ENCODE data around the gene PRKCB.

Gene PRKCB

GRCh38 chr16:23966597-23967394, 131.0 kb downstream of the PRKCB start:
- Histone ChIP-seq H3K4me1 (ENCODE audit: control insufficient read depth, insufficient read depth, low read length) (peaks cover 10% of the 10 kb centered on the region; the same call in 1 of the 2 replicates), H3K9ac (ENCODE audit: low read depth, low read length) (no peak overlapping the region), H3K27me3 (ENCODE audit: control insufficient read depth, insufficient read depth, low read length) (no peaks in the 10 kb centered on the region), H3K36me3 (ENCODE audit: control insufficient read depth, insufficient read depth, low read length) (no peaks in the 10 kb centered on the region), H3K9me3 (ENCODE audit: control insufficient read depth, insufficient read depth, low read length) (no peaks in the 10 kb centered on the region), H3K4me3 (ENCODE audit: low read depth, low read length) (no peak overlapping the region), H3K27ac (ENCODE audit: low read depth, low read length) (no peak overlapping the region)

GRCh38 chr16:23967775-23968174, 132.0 kb downstream of the PRKCB start:
- Histone ChIP-seq H3K4me3 (ENCODE audit: low read depth, low read length) (no peak overlapping the region), H3K9me3 (ENCODE audit: control insufficient read depth, insufficient read depth, low read length) (no peaks in the 10 kb centered on the region), H3K9ac (ENCODE audit: low read depth, low read length) (no peak overlapping the region), H3K27ac (ENCODE audit: low read depth, low read length) (no peak overlapping the region), H3K36me3 (ENCODE audit: control insufficient read depth, insufficient read depth, low read length) (no peaks in the 10 kb centered on the region), H3K4me1 (ENCODE audit: control insufficient read depth, insufficient read depth, low read length) (peaks cover 10% of the 10 kb centered on the region; the same call in 1 of the 2 replicates), H3K27me3 (ENCODE audit: control insufficient read depth, insufficient read depth, low read length) (no peaks in the 10 kb centered on the region)

DNA sequence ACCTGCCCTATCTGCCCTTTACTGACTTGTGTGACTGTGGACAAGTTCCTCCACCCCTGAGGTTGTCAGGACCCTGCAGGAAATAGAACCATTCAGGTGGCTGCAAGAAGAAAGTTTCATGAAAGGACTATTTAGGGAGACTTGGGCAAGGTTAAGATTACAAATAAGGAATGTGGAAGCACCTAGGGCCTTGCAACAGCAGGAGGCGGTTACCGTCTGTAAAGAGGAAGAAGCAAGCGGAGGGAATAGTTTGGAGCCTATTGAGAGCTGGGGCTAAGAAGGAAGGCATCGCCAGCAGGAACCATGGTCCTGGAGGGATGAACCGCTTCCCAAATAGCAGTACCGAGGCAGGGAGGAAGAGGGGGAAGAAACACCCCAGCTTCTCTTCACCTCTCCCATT, 132.4 kb downstream of the PRKCB start:
- no peak overlapping the region for H3K4me3 ChIP-seq (ENCODE audit: low read depth, low read length)
- H3K27me3 ChIP-seq (ENCODE audit: control insufficient read depth, insufficient read depth, low read length): no peaks in the 10 kb centered on the region
- no peaks in the 10 kb centered on the region for H3K36me3 ChIP-seq (ENCODE audit: control insufficient read depth, insufficient read depth, low read length)
- peaks cover 10% of the 10 kb centered on the region; the same call in 1 of the 2 replicates for H3K4me1 ChIP-seq (ENCODE audit: control insufficient read depth, insufficient read depth, low read length)
- H3K27ac ChIP-seq (ENCODE audit: low read depth, low read length): no peak overlapping the region
- H3K9ac ChIP-seq (ENCODE audit: low read depth, low read length): no peak overlapping the region
- H3K9me3 ChIP-seq (ENCODE audit: control insufficient read depth, insufficient read depth, low read length): no peaks in the 10 kb centered on the region

DNA sequence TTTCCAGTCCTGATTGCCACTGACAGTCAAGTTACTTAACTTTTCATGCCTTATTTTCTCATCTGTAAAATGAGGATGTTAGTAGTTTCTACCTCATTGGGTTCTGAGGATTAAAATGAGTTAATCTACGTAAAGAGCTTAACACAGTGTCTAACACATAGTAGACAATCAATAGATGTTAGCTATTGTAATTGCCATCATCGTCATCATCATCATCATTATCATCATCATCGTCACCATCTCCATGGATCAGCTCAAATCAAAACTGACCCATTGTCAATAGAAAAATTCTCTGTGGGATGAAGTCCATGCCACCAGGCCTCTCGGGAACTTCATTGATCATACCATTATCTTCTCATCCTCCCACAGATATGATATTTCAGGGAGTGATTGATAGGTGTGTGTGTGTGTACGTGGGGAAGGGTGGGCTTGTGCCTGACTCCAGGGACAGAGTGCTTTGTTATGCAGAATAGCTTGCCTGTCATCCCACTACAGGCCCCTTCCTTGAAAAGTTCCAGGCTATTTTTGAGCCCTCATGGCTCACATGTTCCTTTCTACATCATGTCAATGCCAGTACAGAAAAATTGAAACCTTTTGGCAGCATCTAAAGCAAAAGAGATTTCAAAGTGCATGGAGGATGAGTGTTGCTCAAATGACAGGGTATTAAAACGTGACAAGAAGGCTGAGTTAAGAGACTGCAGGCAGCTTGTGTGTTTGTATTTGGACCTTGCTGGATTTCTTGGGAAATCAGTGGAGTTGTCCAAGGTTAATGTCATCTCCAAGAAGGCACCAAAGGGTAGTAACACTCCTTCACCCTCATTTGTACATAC, 133.9 kb downstream of the PRKCB start:
- Histone ChIP-seq H3K36me3 (ENCODE audit: control insufficient read depth, insufficient read depth, low read length) (no peaks in the 10 kb centered on the region), H3K27ac (ENCODE audit: low read depth, low read length) (no peak overlapping the region), H3K4me1 (ENCODE audit: control insufficient read depth, insufficient read depth, low read length) (peaks cover 10% of the 10 kb centered on the region; the same call in 1 of the 2 replicates), H3K27me3 (ENCODE audit: control insufficient read depth, insufficient read depth, low read length) (no peaks in the 10 kb centered on the region), H3K9me3 (ENCODE audit: control insufficient read depth, insufficient read depth, low read length) (no peaks in the 10 kb centered on the region), H3K9ac (ENCODE audit: low read depth, low read length) (no peak overlapping the region), H3K4me3 (ENCODE audit: low read depth, low read length) (no peak overlapping the region)

- Histone ChIP-seq H3K27me3 (ENCODE audit: control insufficient read depth, insufficient read depth, low read length) (no peaks in the 10 kb centered on the region), H3K4me1 (ENCODE audit: control insufficient read depth, insufficient read depth, low read length) (0 out of 2 replicates have a peak, but pooled peaks cover 2% of the 10 kb centered on the region), H3K9me3 (ENCODE audit: control insufficient read depth, insufficient read depth, low read length) (no peaks in the 10 kb centered on the region), H3K9ac (ENCODE audit: low read depth, low read length) (no peak overlapping the region), H3K27ac (ENCODE audit: low read depth, low read length) (no peak overlapping the region), H3K36me3 (ENCODE audit: control insufficient read depth, insufficient read depth, low read length) (no peaks in the 10 kb centered on the region), H3K4me3 (ENCODE audit: low read depth, low read length) (no peak overlapping the region)
Measured at GRCh38 chr16:23974223-23974622, 138.4 kb downstream of the PRKCB start.

- H3K9ac ChIP-seq (ENCODE audit: low read depth, low read length): no peak overlapping the region
- H3K4me1 ChIP-seq (ENCODE audit: control insufficient read depth, insufficient read depth, low read length): 0 out of 2 replicates have a peak, but pooled peaks cover 2% of the 10 kb centered on the region
- H3K27ac ChIP-seq (ENCODE audit: low read depth, low read length): no peak overlapping the region
- H3K36me3 ChIP-seq (ENCODE audit: control insufficient read depth, insufficient read depth, low read length): no peaks in the 10 kb centered on the region
- H3K27me3 ChIP-seq (ENCODE audit: control insufficient read depth, insufficient read depth, low read length): no peaks in the 10 kb centered on the region
- H3K9me3 ChIP-seq (ENCODE audit: control insufficient read depth, insufficient read depth, low read length): no peaks in the 10 kb centered on the region
- no peak overlapping the region for H3K4me3 ChIP-seq (ENCODE audit: low read depth, low read length)
Measured at GRCh38 chr16:23975293-23975692, 139.5 kb downstream of the PRKCB start.

DNA sequence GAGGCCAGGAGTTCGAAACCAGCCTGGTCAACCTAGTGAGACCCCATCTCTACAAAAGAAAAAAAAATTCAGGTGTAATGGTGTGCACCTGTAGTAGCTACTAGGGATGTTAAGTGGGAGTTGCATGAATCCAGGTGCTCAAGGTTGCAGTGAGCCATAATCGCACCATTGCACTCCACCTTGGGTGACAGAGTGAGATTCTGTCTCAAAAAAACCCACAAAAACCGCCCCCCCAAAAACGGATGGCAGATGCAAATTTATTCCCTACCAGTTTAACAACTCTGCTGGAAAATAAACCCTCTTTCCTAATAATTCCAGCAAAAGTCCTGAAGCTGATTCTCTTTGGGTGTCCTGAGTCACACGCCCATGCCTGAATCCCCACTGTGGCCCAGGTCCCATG, 140.3 kb downstream of the PRKCB start:
- no peak overlapping the region for H3K27ac ChIP-seq (ENCODE audit: low read depth, low read length)

GRCh38 chr16:23976524-23976923, 140.7 kb downstream of the PRKCB start:
- Histone ChIP-seq H3K9ac (ENCODE audit: low read depth, low read length) (no peak overlapping the region), H3K9me3 (ENCODE audit: control insufficient read depth, insufficient read depth, low read length) (no peaks in the 10 kb centered on the region), H3K4me3 (ENCODE audit: low read depth, low read length) (no peak overlapping the region), H3K36me3 (ENCODE audit: control insufficient read depth, insufficient read depth, low read length) (no peaks in the 10 kb centered on the region), H3K27ac (ENCODE audit: low read depth, low read length) (no peak overlapping the region), H3K4me1 (ENCODE audit: control insufficient read depth, insufficient read depth, low read length) (0 out of 2 replicates have a peak, but pooled peaks cover 2% of the 10 kb centered on the region), H3K27me3 (ENCODE audit: control insufficient read depth, insufficient read depth, low read length) (no peaks in the 10 kb centered on the region)

More for the DNA sequence above, 140.3 kb downstream of the PRKCB start:
- H3K9ac ChIP-seq (ENCODE audit: low read depth, low read length): no peak overlapping the region
- H3K36me3 ChIP-seq (ENCODE audit: control insufficient read depth, insufficient read depth, low read length): no peaks in the 10 kb centered on the region
- 0 out of 2 replicates have a peak, but pooled peaks cover 2% of the 10 kb centered on the region for H3K4me1 ChIP-seq (ENCODE audit: control insufficient read depth, insufficient read depth, low read length)
- no peak overlapping the region for H3K4me3 ChIP-seq (ENCODE audit: low read depth, low read length)
- H3K27me3 ChIP-seq (ENCODE audit: control insufficient read depth, insufficient read depth, low read length): no peaks in the 10 kb centered on the region
- no peaks in the 10 kb centered on the region for H3K9me3 ChIP-seq (ENCODE audit: control insufficient read depth, insufficient read depth, low read length)

- Histone ChIP-seq H3K9ac (ENCODE audit: low read depth, low read length) (no peak overlapping the region), H3K9me3 (ENCODE audit: control insufficient read depth, insufficient read depth, low read length) (no peaks in the 10 kb centered on the region), H3K36me3 (ENCODE audit: control insufficient read depth, insufficient read depth, low read length) (no peaks in the 10 kb centered on the region), H3K27ac (ENCODE audit: low read depth, low read length) (no peak overlapping the region), H3K4me1 (ENCODE audit: control insufficient read depth, insufficient read depth, low read length) (0 out of 2 replicates have a peak, but pooled peaks cover 2% of the 10 kb centered on the region), H3K27me3 (ENCODE audit: control insufficient read depth, insufficient read depth, low read length) (no peaks in the 10 kb centered on the region), H3K4me3 (ENCODE audit: low read depth, low read length) (no peak overlapping the region)
Measured at GRCh38 chr16:23979441-23979840, 143.7 kb downstream of the PRKCB start.

- Histone ChIP-seq H3K27ac (ENCODE audit: low read depth, low read length) (no peak overlapping the region), H3K4me1 (ENCODE audit: control insufficient read depth, insufficient read depth, low read length) (0 out of 2 replicates have a peak, but pooled peaks cover 2% of the 10 kb centered on the region), H3K4me3 (ENCODE audit: low read depth, low read length) (no peak overlapping the region), H3K9ac (ENCODE audit: low read depth, low read length) (no peak overlapping the region), H3K9me3 (ENCODE audit: control insufficient read depth, insufficient read depth, low read length) (no peaks in the 10 kb centered on the region), H3K36me3 (ENCODE audit: control insufficient read depth, insufficient read depth, low read length) (no peaks in the 10 kb centered on the region), H3K27me3 (ENCODE audit: control insufficient read depth, insufficient read depth, low read length) (no peaks in the 10 kb centered on the region)
Measured at GRCh38 chr16:23979982-23980381, 144.2 kb downstream of the PRKCB start.

All from HUES48 (cell line).